Endometrial microvascular endothelial cells (primary cell): Measurements from ENCODE around the gene HYCC1. TPM values are rescaled to one million over a fixed set of nuclear protein-coding genes. Genes with fewer than 3 reads are reported as not detected.

Experiments used
- in situ Hi-C: cut with HindIII; loops from 2 replicates; pipeline ENCODE4 v1.10.0; 2017; ENCODE audit warnings: low sequenced_read_pairs, low pct_unique_long_range_greater_than_20kb; ENCODE audit errors: inconsistent ontology term
- total RNA-seq: library from RNA; depleted of rRNA; stranded (reverse); fragments of >200 nt; gene quantifications from one replicate; pipeline ENCODE4 v1.2.3, GENCODE V29; 2015; ENCODE audit errors: inconsistent ontology term

The HYCC1 gene
- total RNA-seq, 1 donor from 2014 or later = 59.3 TPM

- in situ Hi-C loops = no loop called here
Measured at GRCh38 chr7:23020742-23021401, 6.9 kb upstream of the HYCC1 start.

GRCh38 chr7:23018750-23019149 lies 4.8 kb upstream of the HYCC1 start:
- in situ Hi-C loops = no loop called here

DNA sequence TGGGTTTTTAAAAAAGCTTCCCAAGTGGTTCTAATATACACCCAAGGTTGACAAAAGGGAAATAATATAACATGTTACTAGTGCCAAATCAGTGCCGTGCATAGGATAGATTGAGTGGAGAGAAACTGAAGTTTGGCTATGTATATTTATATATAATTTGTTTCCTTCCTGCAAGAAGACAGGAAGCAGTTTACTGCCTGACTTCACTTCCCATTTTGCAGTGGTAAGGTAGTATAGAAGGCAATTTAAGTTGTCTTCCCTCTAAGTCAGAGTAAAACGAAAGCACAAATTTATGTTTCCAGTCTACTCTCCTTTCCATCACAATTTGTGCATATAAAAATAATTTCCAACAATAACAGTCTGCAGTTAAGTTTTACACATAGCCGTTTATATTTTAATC lies 3.4 kb upstream of the HYCC1 start:
- in situ Hi-C loops = no loop called here

DNA sequence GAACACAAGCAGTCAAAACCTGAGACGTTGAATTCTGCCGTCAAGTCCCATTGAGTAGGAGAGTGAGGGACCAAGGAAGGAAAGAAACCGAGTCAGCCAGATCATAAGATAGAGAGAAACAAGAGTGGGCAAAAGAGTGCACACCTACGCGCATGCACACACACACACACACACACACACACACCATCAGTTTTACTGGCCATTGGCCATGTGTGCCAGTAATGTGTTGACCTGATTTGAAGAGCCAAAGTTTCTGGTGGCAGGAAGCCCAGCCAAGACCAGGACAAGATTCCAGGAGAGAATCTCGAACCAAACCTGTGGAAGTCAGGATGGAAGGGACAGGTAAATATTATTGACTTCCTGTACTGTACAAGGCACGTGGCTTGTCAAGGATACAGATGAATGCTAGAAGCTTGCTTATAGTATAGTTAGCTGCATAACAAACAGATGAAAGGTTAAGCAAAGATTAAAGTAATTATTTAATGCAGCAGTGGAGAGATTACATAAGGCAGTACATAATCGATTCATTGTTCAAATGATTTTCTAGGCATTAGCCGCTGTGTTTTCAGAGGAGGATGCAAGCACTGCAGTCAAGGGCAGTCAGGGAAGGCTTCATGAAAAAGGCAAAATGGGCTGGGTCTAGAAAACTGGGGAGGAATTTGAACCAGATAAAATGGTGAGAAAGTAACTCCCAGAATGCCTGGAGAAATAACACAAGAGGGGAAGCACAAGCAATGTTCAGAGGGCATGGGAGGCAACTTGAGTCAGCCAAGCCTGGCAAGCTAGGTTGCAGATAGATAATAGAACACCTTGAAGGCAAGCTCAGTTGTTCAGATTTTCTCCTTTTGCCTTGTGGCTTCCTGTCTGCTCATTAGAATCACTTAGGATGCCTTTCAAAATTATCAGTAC lies 2.7 kb upstream of the HYCC1 start:
- in situ Hi-C loops = no loop called here

DNA sequence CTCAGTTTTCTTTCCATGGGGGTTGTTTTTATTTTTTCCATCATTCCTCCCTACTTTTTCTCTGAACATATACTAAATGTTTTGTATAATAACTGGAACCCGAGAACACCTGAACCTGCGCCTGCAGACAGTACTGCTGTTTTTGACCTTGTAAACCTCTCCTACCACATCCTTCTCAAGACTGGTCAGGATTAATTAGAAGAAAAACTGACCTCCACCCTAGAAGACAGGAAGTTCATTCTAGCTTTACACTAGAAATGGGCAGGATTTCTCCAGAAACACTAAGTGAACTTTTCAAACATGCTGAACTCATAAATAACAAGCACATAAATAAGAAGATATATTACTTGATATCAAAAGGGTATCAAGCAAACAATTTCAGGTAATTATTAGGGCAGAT lies 751 bp upstream of the HYCC1 start:
- in situ Hi-C loops = no loop called here

DNA sequence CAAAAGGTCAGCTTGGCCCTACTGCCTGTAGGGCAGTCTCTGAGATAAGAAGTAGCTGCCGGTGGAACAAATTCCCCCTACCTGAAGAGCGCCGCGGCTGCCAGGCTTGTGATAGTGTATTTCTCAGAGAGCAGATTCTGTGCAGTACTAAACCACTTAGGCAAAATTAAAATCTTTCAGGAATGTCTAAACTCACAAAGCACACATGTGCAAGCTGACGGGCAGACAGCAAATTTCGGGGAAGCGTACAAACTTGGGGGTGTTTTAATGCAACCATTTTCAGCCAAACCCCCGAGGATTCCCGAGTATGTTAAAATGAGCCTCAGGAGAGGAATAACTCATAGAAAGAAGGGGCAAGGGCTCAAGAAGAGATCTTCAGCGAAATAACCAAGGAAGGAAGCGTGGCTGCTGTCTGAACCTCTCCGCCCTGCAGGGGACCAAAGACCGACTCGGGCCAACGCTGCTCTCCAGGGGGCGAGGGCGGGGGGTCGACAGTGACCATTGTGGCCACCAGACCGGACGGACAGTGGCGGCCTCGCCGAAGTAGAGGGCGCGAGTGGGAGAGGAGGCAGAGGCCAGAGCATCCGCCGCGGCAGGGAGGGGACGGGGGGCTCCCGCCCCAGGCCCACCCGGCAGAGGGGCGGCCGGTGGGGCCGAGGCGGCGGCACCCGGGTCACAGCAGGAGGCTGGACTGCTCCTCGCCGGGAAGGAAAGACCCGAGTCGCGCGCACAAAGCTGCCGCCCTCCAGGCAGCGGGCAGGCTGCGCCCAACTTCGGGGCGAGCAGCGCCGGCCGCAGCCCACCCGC lies 819 bp downstream of the HYCC1 start:
- in situ Hi-C loops = no loop called here

- in situ Hi-C loops = no loop called here
Measured at GRCh38 chr7:23012186-23012585, 1.7 kb downstream of the HYCC1 start.

- in situ Hi-C loops = no loop called here
Measured at GRCh38 chr7:23011222-23011924, 2.6 kb downstream of the HYCC1 start.

DNA sequence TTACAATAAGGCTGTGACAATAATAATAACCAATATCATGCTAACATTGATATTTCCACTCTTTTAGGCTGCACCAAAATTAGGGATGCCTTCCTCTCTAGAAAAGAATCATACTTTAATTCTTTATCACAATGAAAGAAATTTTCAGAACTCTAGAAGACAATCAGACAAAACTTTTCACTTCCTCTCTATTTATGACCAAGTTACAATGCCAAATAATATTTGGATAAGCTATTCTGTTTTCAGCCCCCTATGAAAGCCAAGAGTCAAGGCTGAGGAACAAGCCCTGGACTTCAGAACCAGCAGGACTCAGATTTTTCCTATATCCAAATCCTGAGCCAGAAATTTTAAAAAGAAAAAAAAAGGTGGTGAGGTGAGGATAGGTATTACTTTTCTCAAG lies 4.6 kb downstream of the HYCC1 start:
- in situ Hi-C loops = no loop called here

GRCh38 chr7:23004247-23004520 lies 9.7 kb downstream of the HYCC1 start:
- in situ Hi-C loops = no loop called here

GRCh38 chr7:23003505-23004246 lies 10.3 kb downstream of the HYCC1 start:
- in situ Hi-C loops = no loop called here

DNA sequence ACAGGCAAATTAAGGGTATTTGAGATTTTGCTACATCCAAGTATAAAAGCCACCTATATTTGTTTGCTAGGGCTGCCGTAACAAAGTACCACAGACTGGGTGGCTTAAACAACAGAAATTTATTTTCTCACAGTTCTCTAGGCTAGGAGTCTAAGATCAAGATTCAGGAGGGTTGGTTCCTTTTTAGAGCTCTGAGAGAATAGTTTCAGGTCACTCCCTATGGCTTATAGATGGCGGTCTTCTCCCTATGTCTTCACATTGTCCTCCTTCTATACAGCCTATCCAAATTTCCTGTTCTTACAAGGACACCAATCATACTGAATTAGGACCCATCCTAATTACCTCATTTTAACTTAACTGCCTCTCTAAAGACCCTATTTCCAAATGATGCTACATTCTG lies 11.2 kb downstream of the HYCC1 start:
- in situ Hi-C loops = no loop called here

DNA sequence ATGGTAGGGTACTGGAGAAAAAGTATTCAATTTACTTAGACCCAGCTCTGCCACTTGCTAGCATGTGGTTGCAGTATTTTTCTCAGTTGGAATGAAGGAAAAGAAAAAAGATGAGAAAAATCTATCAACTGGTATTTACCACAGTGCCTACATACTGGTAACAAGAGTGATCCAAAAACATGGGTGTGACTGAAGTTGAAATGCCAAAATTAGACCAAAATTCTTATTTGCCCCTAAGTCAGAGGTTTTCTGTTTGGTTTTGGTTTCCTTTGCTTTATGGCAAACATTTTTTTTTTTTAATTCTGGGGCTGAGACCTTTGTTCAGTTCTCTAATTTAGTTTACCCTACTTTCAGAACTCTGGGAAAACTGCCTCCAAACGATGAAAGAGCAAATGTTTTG lies 12.3 kb downstream of the HYCC1 start:
- in situ Hi-C loops = no loop called here

GRCh38 chr7:23000597-23001360 lies 13.2 kb downstream of the HYCC1 start:
- in situ Hi-C loops = no loop called here

GRCh38 chr7:22998519-22998896 lies 15.4 kb downstream of the HYCC1 start:
- in situ Hi-C loops = no loop called here

DNA sequence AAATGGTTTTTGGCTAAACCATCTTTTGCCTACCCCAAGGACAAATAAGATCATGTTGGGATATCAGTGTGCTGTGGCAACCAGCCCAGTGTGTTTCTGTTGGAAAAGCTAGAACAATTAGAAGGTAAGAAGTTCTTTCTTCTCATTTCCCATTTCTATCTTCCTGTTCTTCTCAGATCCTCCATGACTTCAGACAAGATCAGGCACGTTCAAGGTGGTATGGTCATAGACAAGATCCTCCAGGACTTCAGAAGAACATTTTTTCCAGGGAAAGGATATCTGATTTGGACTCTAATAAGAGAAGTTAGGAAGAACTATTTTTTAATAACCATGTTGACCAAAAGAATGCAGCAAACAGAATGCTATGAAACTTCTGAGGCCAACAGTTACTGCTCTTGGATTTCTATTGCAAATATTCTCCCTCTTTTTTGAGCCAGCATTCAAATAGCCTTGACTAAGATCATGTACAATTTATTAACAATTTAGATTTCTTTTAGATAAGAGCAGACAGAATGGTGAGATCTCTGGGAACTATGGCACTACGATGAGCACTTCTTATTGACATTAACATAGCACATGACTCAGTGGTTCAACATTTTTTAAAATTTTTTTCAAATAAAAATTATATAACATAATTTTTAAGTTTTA lies 15.9 kb downstream of the HYCC1 start:
- in situ Hi-C loops = no loop called here

- in situ Hi-C loops = no loop called here
Measured at GRCh38 chr7:22996470-22996869, 17.5 kb downstream of the HYCC1 start.
